Liver (tissue), 9 donors: ENCODE results near the gene PDCL2. TPM values are rescaled to one million over a fixed set of nuclear protein-coding genes. Genes with fewer than 3 reads are reported as not detected.
"Not testable (repeated sequence)": the region's sequence is repeated elsewhere in the genome, so short reads cannot be mapped to it uniquely, and the experiment has no call there.

Experiments
- DNase-seq: peaks from one replicate; pipeline ENCODE4 v3.0.0-alpha.2; 2017; ENCODE audit warnings: low spot score
- H3K27ac ChIP-seq, 2 donors: one replicate each; pipeline ENCODE4 v1.7.0; 2013; ENCODE audit warnings: inconsistent platforms in 2 of 2, low read length in 2 of 2, control low read depth in 1 of 2, low read depth in 1 of 2, mild to moderate bottlenecking in 1 of 2
- H3K27me3 ChIP-seq, 4 donors: one replicate each; pipeline versions ENCODE4 v1.6.1 to v1.7.0; 2013; ENCODE audit warnings: low read length in 3 of 4, inconsistent platforms in 1 of 4, mild to moderate bottlenecking in 1 of 4, moderate library complexity in 1 of 4; ENCODE audit not compliant: control insufficient read depth in 4 of 4, insufficient read depth in 4 of 4
- H3K36me3 ChIP-seq, 4 donors: one replicate each; pipeline versions ENCODE4 v1.6.1 to v1.7.0; 2013; ENCODE audit warnings: low read length in 3 of 4, mild to moderate bottlenecking in 3 of 4, low read depth in 1 of 4, moderate library complexity in 1 of 4; ENCODE audit not compliant: control insufficient read depth in 4 of 4, insufficient read depth in 3 of 4
- H3K4me1 ChIP-seq, 4 donors: one replicate each; pipeline versions ENCODE4 v1.6.1 to v1.7.0; 2013; ENCODE audit warnings: low read length in 3 of 4, mild to moderate bottlenecking in 3 of 4, moderate library complexity in 1 of 4; ENCODE audit not compliant: control insufficient read depth in 4 of 4, insufficient read depth in 4 of 4
- H3K4me3 ChIP-seq, 3 donors: one replicate each; pipeline versions ENCODE4 v1.6.1 to v1.7.0; 2013; ENCODE audit warnings: low read length in 3 of 3, control low read depth in 1 of 3, low read depth in 1 of 3, mild to moderate bottlenecking in 1 of 3
- H3K9ac ChIP-seq, 2 donors: one replicate each; pipeline ENCODE4 v1.7.0; 2013; ENCODE audit warnings: low read length in 2 of 2, mild to moderate bottlenecking in 2 of 2, moderate library complexity in 2 of 2, control low read depth in 1 of 2, low read depth in 1 of 2
- H3K9me3 ChIP-seq, 4 donors: one replicate each; pipeline versions ENCODE4 v1.6.1 to v1.7.0; 2013; ENCODE audit warnings: low read length in 3 of 4; ENCODE audit not compliant: control insufficient read depth in 4 of 4
- CTCF ChIP-seq: fragments of 150-350 bp; IDR thresholded peaks from 2 replicates; pipeline ENCODE4 v1.5.1; 2017; ENCODE audit warnings: improper control_type of control experiment, low read depth, low read length; ENCODE audit not compliant: missing input control
- EGR1 ChIP-seq, 2 donors: IDR thresholded peaks; 2 replicates each; pipeline ENCODE4 v1.6.1; 2016 to 2018; ENCODE audit warnings: antibody characterized with exemption in 2 of 2, low read depth in 2 of 2
- GABPA ChIP-seq, 2 donors: IDR thresholded peaks in 1 of 2; conservative IDR thresholded peaks in 1 of 2; 2 replicates each; pipeline ENCODE4 v1.6.1; 2016; ENCODE audit warnings: antibody characterized with exemption in 2 of 2, mild to moderate bottlenecking in 1 of 2, moderate library complexity in 1 of 2
- JUND ChIP-seq, 2 donors: IDR thresholded peaks; 2 replicates each; pipeline ENCODE4 v1.6.1; 2016; ENCODE audit warnings: antibody characterized with exemption in 2 of 2
- MAX ChIP-seq: IDR thresholded peaks from 2 replicates; pipeline ENCODE4 v1.6.1; 2016; ENCODE audit warnings: antibody characterized with exemption
- NR2F2 ChIP-seq: IDR thresholded peaks from 2 replicates; pipeline ENCODE4 v1.6.1; 2016; ENCODE audit warnings: antibody characterized with exemption
- RAD21 ChIP-seq, 2 donors: IDR thresholded peaks; 2 replicates each; pipeline ENCODE4 v1.6.1; 2016; ENCODE audit warnings: antibody characterized with exemption in 2 of 2, mild to moderate bottlenecking in 2 of 2
- RXRA ChIP-seq, 2 donors: IDR thresholded peaks; 2 replicates each; pipeline ENCODE4 v1.6.1; 2017 to 2018; ENCODE audit warnings: antibody characterized with exemption in 2 of 2, mild to moderate bottlenecking in 1 of 2
- SP1 ChIP-seq: IDR thresholded peaks from 2 replicates; pipeline ENCODE4 v1.6.1; 2018; ENCODE audit warnings: antibody characterized with exemption, mild to moderate bottlenecking
- TAF1 ChIP-seq: conservative IDR thresholded peaks from 2 replicates; pipeline ENCODE4 v1.6.1; 2016; ENCODE audit warnings: antibody characterized with exemption, mild to moderate bottlenecking
- YY1 ChIP-seq: IDR thresholded peaks from 2 replicates; pipeline ENCODE4 v1.6.1; 2016; ENCODE audit warnings: antibody characterized with exemption, mild to moderate bottlenecking
- WGBS: extraction: QIAGEN DNeasy Blood & Tissue Kit; methylation state at CpG from one replicate; pipeline ENCODE4 v1.1.7; 2013; 5-methylcytosine and 5-hydroxymethylcytosine counted together
- polyA plus RNA-seq, 2 donors: library from polyadenylated mRNA; stranded (reverse) in 1 of 2; unstranded in 1 of 2; fragments of 200-250 nt in 1 of 2; fragments of >200 nt in 1 of 2; fragmentation: Nextera tagmentation in 1 of 2; extraction: Ambion mirVana in 1 of 2; gene quantifications; one replicate each; pipeline versions ENCODE4 v1.2.1 to v1.2.3, GENCODE V29; 2013 to 2015
- total RNA-seq, 2 donors: library from RNA; depleted of rRNA; stranded (reverse); fragments of >200 nt; gene quantifications; one replicate each; pipeline ENCODE4 v1.2.3, GENCODE V29; 2014
- TF ChIP-seq, protein P1 (sequence below): IDR thresholded peaks from 2 replicates; pipeline ENCODE4 v1.6.1; 2016; ENCODE audit warnings: antibody characterized with exemption
- TF ChIP-seq, protein P2 (sequence below): IDR thresholded peaks from 2 replicates; pipeline ENCODE4 v1.6.1; 2016; ENCODE audit warnings: antibody characterized with exemption
- TF ChIP-seq, protein P3 (sequence below): IDR thresholded peaks from 2 replicates; pipeline ENCODE4 v1.6.1; 2016; ENCODE audit warnings: antibody characterized with exemption, mild to moderate bottlenecking
- donor health status: healthy.
- donor health status: healthy.
- donor health status: healthy.
- donor health status: healthy.
- donor health status: healthy.

Gene PDCL2
- total and polyA plus RNA-seq, 4 donors: not detected

DNA sequence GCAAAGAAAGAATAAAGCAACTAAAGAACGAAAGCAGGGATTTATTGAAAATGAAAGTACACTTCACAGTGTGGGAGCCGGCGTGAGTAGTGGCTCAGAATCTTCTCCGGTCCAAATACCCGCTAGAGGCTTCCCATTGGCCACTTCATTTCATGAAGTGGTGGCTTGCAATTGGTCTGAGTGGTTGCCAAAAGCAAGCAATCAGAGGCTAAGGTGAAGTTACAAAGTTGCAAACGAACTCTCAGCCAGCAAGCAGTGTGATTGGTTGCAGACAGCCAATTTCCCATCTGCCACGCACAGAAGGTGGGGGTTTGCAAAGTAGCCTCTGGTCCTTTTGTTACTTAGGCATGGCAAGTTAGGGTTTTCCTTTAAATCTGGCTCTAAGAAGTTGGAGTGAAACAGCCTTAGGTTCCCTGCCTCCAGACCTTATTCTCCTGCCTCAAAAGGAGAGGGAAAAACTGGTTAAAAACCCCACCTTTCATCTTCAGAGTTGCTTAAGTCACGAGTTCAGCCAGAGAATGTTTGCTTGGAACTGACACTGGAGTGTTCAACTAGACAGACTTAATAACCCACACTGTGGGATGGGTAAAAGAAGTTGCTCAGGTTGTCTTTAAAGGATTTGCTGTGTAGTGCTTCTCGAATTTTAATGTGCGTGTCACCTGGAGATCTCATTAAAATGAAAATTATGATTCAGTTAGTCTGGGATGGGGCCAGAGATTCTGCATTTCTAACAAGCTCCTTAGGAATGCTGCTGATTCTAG is 38.4 kb downstream of the PDCL2 start:
- TF ChIP-seq TAF1: no peak
- TF ChIP-seq RAD21 (IDR thresholded peaks at IDR 0.05): no peak
- no peak for TF ChIP-seq SP1
- TF ChIP-seq MAX: no peak
- no peak for TF ChIP-seq EGR1 (IDR thresholded peaks at IDR 0.05; ENCODE audit: low read depth in 2 of 2)
- TF ChIP-seq, protein P1, sequence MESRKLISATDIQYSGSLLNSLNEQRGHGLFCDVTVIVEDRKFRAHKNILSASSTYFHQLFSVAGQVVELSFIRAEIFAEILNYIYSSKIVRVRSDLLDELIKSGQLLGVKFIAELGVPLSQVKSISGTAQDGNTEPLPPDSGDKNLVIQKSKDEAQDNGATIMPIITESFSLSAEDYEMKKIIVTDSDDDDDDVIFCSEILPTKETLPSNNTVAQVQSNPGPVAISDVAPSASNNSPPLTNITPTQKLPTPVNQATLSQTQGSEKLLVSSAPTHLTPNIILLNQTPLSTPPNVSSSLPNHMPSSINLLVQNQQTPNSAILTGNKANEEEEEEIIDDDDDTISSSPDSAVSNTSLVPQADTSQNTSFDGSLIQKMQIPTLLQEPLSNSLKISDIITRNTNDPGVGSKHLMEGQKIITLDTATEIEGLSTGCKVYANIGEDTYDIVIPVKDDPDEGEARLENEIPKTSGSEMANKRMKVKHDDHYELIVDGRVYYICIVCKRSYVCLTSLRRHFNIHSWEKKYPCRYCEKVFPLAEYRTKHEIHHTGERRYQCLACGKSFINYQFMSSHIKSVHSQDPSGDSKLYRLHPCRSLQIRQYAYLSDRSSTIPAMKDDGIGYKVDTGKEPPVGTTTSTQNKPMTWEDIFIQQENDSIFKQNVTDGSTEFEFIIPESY: no peak
- no peak for TF ChIP-seq JUND (IDR thresholded peaks at IDR 0.05)
- TF ChIP-seq, protein P2, sequence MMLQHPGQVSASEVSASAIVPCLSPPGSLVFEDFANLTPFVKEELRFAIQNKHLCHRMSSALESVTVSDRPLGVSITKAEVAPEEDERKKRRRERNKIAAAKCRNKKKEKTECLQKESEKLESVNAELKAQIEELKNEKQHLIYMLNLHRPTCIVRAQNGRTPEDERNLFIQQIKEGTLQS: no peak
- no peak for TF ChIP-seq NR2F2
- TF ChIP-seq, protein P3, sequence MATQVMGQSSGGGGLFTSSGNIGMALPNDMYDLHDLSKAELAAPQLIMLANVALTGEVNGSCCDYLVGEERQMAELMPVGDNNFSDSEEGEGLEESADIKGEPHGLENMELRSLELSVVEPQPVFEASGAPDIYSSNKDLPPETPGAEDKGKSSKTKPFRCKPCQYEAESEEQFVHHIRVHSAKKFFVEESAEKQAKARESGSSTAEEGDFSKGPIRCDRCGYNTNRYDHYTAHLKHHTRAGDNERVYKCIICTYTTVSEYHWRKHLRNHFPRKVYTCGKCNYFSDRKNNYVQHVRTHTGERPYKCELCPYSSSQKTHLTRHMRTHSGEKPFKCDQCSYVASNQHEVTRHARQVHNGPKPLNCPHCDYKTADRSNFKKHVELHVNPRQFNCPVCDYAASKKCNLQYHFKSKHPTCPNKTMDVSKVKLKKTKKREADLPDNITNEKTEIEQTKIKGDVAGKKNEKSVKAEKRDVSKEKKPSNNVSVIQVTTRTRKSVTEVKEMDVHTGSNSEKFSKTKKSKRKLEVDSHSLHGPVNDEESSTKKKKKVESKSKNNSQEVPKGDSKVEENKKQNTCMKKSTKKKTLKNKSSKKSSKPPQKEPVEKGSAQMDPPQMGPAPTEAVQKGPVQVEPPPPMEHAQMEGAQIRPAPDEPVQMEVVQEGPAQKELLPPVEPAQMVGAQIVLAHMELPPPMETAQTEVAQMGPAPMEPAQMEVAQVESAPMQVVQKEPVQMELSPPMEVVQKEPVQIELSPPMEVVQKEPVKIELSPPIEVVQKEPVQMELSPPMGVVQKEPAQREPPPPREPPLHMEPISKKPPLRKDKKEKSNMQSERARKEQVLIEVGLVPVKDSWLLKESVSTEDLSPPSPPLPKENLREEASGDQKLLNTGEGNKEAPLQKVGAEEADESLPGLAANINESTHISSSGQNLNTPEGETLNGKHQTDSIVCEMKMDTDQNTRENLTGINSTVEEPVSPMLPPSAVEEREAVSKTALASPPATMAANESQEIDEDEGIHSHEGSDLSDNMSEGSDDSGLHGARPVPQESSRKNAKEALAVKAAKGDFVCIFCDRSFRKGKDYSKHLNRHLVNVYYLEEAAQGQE: no peak
- no peak for TF ChIP-seq YY1
- no peak for TF ChIP-seq GABPA (IDR thresholded peaks at IDR 0.05 in 1 of 2, conservative IDR thresholded peaks at IDR 0.05 in 1 of 2)
- no peak for TF ChIP-seq RXRA (IDR thresholded peaks at IDR 0.05)
- no peak for TF ChIP-seq CTCF
- 60% methylated on average over 10 of the region's 10 CpGs for WGBS
- no peak for DNase-seq
- Histone ChIP-seq H3K4me1 (peaks cover 0 to 6% (median 0%) of the 10 kb centered on the region in 4 donors), H3K9ac (no peak overlapping the region), H3K36me3 (no peaks in the 10 kb centered on the region), H3K4me3 (peak overlapping the region in 1 of 3 donors; percentile 8), H3K27me3 (no peaks in the 10 kb centered on the region), H3K27ac (no peak overlapping the region), H3K9me3 (no peaks in the 10 kb centered on the region)

GRCh38 chr4:55551964-55552363 is 40.1 kb downstream of the PDCL2 start:
- 86% methylated on average over 6 of the region's 6 CpGs for WGBS
- not testable (repeated sequence) for H3K9ac ChIP-seq, H3K27me3 ChIP-seq, H3K27ac ChIP-seq, H3K36me3 ChIP-seq, H3K9me3 ChIP-seq, DNase-seq, H3K4me3 ChIP-seq
- H3K4me1 ChIP-seq: peaks cover 0 to 14% (median 7%) of the 10 kb centered on the region in 4 donors
